GM21447 (cell line): ENCODE measurements around the gene CSNK1D.

ENCODE experiments used
- ATAC-seq: cut with Tn5 transposase; IDR thresholded peaks from one replicate; pipeline ENCODE4 v1.9.1; 2021; ENCODE audit not compliant: unreplicated experiment

Gene CSNK1D

DNA sequence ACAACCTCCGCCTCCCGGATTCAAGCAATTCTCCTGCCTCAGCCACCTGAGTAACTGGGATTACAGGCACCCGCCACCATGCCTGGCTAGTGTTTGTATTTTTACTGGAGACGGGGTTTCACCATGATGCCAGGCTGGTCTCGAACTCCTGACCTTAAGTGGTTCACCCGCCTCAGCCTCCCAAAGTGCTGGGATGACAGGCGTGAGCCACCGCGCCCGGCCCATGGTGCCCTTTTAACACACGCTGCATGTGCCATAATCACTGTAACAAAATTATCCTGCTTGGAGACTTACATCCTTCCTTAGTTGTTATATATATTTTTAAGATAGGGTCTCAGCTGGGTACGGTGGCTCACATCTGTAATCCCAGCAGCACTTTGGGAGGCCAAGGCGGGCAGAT is 38.5 kb upstream of the CSNK1D start:
- no peak for ATAC-seq

DNA sequence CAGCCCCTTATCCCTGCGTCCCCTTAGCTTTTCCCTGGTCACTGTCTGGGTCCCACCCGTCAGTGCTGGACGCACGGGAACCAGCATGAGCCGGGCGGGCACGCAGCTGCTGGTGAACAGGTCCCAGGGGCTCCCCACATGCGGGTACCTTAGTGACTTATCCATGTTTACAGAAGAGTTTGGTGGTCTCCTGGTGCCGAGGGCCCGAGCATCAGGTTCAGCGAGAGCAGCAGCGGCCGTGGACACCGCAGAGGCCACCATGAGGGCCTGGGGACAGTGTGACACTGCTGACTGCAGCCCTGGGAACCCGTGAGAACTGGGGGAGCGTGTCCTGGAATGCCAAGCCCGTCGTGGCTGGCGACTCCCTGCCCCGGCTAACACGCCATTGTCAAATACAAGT is 37.4 kb upstream of the CSNK1D start:
- no peak for ATAC-seq

- no peak for ATAC-seq
Measured at GRCh38 chr17:82309656-82310570, 36.4 kb upstream of the CSNK1D start.

DNA sequence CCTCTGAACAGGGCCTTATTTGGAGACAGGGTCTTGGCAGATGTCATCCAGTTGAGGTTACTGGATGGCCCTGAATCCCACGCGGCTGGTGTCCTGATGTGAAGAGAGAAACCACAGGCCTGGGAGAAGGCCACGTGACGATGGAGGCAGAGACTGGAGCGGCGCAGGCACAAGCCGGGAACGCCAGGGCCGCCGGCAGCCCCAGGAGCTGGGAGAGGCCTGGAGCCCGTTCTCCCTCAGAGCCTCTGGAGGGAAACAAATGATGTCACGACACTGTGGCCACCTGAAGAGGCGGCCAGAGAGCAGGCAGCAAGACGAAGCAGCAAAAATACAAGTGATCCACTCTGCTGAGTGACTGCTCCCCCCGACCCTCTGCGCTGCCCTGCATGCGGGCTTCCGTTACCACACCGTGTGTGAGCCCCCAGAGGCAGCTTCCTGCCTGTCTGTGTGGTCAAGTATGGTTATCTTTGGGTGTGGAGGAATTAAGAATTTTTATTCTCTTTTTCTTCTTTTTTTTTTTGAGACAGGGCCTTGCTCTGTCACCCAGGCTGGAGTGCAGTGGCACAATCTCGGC is 32.3 kb upstream of the CSNK1D start:
- ATAC-seq: no peak

DNA sequence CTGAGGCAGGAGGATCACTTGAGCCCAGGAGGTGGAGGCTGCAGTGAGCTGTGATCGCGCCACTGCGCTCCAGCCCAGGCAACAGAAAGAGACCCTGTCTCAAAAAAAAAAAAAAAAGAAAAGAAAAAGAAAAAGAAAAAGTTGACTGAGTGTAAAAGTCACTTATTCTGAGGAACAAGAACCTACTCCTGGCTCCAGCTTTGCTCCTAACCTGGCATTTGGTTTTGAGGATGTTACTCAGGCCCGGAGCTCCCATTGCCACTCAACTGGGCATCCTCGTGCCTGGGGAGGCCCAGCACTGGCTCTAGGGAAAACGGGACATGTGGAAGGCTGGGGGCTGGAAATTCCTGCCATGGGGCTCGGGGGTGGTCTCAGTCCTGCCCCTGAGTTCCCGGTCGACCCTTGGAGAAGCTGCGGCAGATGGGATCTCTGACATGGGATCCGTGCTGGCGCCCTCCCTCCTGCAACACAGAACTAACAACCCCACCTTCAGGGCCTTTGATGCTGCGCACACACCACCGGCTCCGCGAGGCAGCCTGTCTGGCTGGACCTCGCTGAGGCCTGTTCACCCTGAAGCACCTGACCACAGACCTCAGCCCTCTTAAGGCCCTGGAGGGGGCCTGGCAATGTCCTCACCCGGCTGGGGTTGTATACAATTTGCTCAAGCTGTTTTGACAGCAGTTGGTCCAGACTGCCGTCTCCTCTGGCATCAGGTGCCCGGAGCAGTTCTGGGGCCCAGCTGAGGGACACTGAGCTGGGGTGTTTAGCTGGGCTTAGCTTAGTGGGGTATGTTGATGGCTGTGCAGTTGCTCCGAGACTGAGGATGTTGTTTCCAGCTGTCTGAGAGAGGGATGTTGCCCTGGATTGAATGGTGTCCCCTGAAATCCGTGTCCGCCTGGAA is 31.6 kb upstream of the CSNK1D start:
- ATAC-seq: no peak

DNA sequence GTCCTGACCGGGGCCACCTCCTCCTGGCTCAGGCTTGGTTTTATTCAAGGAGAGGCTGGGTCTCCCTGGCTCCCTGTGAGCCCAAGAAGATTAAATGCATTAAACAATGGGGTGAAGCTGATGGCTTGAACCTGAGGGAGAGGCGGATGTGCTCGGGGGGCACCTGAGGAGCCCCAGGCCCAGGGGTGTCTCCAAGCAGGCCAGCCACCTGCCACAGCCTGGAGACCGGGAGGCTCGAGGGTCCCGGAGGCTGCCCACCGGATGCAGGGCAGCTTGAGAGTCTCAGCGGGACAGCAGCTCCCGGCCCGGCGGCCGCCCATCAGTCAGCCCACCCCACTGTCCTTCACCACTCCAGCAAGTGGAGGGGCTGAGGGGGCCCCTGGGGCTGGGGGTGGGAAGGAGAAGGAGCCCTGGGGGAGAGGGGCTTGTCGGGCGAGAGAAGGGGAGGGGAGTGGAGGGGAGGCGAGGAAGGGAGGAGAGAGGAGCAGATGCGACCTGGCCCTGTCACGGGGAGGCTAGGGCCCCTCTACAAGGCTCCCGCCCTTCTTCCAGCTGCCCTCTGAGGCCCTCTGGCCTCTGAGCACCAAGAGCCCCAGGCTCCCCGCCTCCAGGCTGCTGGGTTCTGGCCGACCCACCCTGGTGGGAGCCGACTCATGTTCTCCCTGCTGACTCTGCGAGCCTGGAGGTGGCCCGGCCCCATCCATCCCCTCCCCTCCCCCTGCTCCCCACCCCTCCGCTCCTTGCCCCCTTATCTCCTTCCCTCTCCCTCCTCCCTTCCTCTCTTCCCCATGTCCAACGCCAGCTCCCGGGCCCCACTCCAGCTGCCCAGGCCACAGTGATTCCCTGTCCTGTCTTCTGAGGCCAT is 30.7 kb upstream of the CSNK1D start:
- ATAC-seq: no peak

DNA sequence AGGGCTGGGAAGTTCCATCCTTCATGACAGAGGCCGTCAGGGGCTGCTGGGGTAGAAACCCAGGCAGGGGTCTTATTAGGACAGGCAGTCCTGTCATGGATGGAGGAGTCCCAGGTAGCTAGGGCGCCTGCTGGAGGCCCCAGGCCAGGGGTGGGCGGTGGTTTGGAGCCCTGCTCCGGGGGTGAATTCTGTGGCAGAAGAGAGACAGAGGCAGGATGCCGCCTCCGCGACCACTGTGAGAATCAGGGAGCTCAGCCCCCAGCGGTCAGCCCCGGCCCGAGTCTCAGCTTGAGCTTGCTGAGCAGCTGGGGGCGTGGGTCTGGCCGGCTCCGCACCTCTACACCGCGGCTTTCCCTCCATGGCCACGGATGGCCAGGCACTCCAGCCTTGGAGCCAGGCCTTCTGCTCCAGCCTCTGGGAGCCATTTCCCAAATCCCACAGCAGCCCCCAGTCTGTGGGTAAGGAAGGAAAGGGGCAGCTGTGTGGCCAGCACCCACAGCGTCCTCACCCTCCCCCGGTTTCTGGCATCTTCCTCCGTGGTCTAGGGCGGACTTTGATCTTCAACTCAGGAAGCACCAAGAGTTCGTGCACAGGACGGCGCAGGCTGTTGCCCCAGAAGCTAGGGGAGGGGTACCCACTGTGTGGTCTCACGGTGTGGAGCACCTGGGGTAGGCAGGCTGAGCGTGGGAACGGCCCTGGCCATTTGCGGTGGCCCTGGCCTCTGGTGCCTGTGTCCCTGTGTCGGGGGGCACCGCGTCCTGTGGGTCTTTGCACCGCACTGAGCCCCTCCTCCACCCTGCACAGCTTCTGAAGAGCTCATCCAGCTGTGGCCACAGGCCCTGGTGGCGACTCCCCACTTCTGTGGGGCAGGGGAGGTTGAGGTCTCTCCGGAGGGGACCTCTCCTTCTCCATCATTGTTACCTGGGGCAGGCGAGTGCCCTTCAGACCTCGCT is 29.8 kb upstream of the CSNK1D start:
- no peak for ATAC-seq

- no peak for ATAC-seq
Measured at GRCh38 chr17:82302568-82302963, 29.1 kb upstream of the CSNK1D start.

GRCh38 chr17:82301916-82302567 is 28.5 kb upstream of the CSNK1D start:
- no peak for ATAC-seq

DNA sequence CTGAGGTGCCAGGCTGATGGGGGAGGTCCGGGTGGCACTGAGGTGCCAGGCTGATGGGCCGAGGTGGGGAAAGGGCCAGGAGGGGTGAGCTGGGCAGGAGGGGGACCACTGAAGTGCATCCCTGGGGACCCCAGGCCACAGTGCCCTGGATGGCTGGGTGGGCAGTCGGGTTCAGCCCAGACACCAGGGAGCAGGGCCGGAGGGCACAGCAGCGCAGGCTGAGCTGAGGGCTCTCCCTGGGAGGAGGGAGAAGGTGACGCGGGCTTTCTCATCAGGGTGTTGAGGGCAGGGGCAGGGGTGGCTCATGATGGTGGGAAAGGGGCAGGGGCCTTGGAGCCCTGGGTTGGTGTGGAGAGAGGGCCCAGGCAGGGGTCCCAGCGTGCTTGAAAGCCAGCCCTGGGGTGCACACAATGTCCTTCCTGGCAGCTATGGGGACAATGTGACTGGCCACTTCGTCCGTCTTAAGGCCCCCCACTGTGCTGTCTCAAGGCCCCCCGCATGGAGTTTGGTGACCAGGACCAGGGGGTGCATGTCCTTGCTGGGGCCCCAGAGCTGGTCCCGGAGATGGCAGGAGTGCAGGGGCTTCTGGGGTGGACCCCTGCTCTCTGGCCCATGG is 27.9 kb upstream of the CSNK1D start:
- no peak for ATAC-seq

GRCh38 chr17:82300707-82301270 is 27.3 kb upstream of the CSNK1D start:
- no peak for ATAC-seq

DNA sequence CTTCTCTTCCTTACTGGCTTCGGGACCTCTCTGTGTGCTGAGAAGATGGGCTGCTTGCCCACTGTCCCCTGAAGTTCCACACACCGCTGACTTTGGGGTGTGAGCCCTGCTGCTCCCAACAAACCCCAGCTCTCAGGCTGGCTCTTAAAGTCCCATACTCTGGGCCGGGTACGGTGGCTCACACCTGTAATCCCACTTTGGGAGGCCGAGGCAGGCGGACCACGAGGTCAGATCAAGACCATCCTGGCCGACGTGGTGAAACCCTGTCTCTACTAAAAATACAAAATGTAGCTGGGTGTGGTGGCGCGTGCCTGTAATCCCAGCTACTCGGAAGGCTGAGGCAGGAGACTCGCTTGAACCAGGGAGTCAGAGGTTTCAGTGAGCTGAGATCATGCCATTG is 26.7 kb upstream of the CSNK1D start:
- ATAC-seq: no peak

DNA sequence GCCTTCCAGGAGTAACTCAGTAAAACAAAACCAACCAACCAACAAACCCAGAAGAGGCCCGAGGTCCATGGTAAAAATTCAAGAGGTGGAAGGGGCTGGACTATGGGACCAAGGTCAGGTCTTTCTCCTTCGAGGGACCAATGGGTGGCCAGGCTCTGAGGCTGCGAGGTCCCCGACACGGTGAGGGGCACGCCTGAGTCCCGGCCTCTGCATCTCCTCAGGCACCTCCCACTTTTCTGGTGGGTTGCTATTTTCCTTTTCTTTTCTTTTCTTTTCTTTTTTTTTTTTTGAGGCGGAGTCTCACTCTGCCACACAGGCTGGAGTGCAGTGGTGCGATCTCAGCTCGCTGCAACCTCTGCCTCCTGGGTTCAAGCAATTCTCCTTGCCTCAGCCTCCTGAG is 26.0 kb upstream of the CSNK1D start:
- no peak for ATAC-seq

- no peak for ATAC-seq
Measured at GRCh38 chr17:82298538-82299421, 25.3 kb upstream of the CSNK1D start.

DNA sequence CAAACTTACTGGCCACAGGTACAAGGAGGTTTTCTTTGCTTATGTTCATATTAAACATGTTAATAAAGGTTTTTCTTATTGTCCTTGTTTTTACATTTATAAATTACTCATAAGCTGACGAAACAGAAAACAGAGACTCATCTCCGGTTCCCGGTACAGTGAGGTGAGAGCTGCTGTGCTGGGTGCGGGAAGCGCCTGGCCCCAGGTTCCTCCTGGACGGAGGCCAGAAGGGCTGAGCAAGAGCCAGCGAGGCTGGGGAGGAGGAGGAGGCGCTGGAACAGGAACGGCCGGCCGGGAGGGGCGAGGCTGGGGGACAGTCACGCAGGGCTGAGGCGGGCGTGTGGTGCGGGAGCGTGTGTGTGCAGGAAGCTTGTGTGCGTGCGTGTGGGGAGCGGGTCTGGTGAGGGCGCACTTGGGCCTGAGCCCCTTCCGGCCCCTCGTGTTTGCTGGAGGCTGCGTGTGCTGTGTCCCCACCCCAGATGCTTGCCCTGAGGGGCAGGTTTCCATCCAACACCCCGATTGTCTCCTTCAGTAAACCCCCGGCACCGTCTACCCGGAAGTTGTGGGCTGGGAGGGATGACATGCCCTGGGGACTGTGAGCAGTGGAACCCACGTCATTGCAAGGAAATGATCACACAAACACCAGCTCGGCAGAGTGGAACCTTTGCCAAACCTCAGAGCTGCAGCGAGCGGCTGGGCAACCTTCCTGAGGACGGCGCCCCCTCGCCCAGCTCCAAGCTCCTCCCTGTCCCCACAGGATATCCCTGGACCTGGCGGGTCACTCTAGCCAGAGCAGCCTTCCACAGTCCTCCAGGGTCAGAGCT is 24.4 kb upstream of the CSNK1D start:
- ATAC-seq: peak; percentile 55

- ATAC-seq: peak; percentile 29
Measured at GRCh38 chr17:82297280-82297713, 23.8 kb upstream of the CSNK1D start.
